Neural cell (in vitro differentiated cells): ENCODE results near the gene LDHAL6B. TPM values are rescaled to one million over a fixed set of nuclear protein-coding genes. Genes with fewer than 3 reads are reported as not detected.

Experiments
- H2AFZ ChIP-seq: fragments of 200-600, 300-800 bp; sonication (generic), shearing (Covaris generic); 2 replicates; pipeline ENCODE4 v1.6.0; 2014; ENCODE audit warnings: low read depth, mild to moderate bottlenecking, antibody characterized with exemption, low read length, moderate library complexity
- H3F3A ChIP-seq: fragments of 200-600 bp; shearing (Covaris generic); 2 replicates; pipeline ENCODE4 v1.6.1; 2016; ENCODE audit warnings: mild to moderate bottlenecking, moderate library complexity, mixed read lengths, antibody characterized with exemption, low read length; ENCODE audit not compliant: insufficient read depth, poor library complexity, severe bottlenecking
- H3K27ac ChIP-seq: fragments of 200-600, 300-800 bp; sonication (generic), shearing (Covaris generic); 2 replicates; pipeline ENCODE4 v1.5.1; 2014; ENCODE audit warnings: mild to moderate bottlenecking, low read length, moderate library complexity
- H3K27me3 ChIP-seq: fragments of 300-800, 200-600 bp; sonication (generic), shearing (Covaris generic); 2 replicates; pipeline ENCODE4 v1.6.0; 2014; ENCODE audit warnings: mild to moderate bottlenecking, low read depth, low read length, moderate library complexity; ENCODE audit not compliant: insufficient read depth
- H3K36me3 ChIP-seq: fragments of 300-800, 200-600 bp; sonication (generic), shearing (Covaris generic); 2 replicates; pipeline ENCODE4 v1.5.1; 2014; ENCODE audit warnings: mild to moderate bottlenecking, antibody characterized with exemption, low read length, moderate library complexity; ENCODE audit not compliant: insufficient read depth
- H3K4me2 ChIP-seq: fragments of 300-800, 200-600 bp; sonication (generic), shearing (Covaris generic); 2 replicates; pipeline ENCODE4 v1.6.0; 2014; ENCODE audit warnings: mild to moderate bottlenecking, low read length
- H3K4me3 ChIP-seq: fragments of 300-800, 200-600 bp; sonication (generic), shearing (Covaris generic); 2 replicates; pipeline ENCODE4 v1.5.1; 2014; ENCODE audit warnings: mild to moderate bottlenecking, low read length, moderate library complexity
- H3K79me2 ChIP-seq: fragments of 200-600 bp; shearing (Covaris generic); replicated peaks from 2 replicates; pipeline ENCODE4 v1.6.0; 2014; ENCODE audit warnings: mild to moderate bottlenecking, low read length, moderate library complexity; ENCODE audit not compliant: insufficient read depth
- H3K9ac ChIP-seq: fragments of 300-800, 200-600 bp; sonication (generic), shearing (Covaris generic); 2 replicates; pipeline ENCODE4 v1.6.1; 2016; ENCODE audit warnings: mild to moderate bottlenecking, low read length, mixed read lengths
- H3K9me2 ChIP-seq: fragments of 200-600 bp; shearing (Covaris generic); 2 replicates; pipeline ENCODE4 v1.6.1; 2016; ENCODE audit warnings: mild to moderate bottlenecking, low read length, mixed read lengths; ENCODE audit not compliant: insufficient read depth
- H3K9me3 ChIP-seq: fragments of 200-600, 300-800 bp; sonication (generic), shearing (Covaris generic); 2 replicates; pipeline ENCODE4 v1.6.1; 2016; ENCODE audit warnings: mild to moderate bottlenecking, mixed run types, low read length, moderate library complexity, mixed read lengths
- H4K20me1 ChIP-seq: fragments of 200-600 bp; shearing (Covaris generic); 2 replicates; pipeline ENCODE4 v1.6.1; 2016; ENCODE audit warnings: mild to moderate bottlenecking, mixed run types; ENCODE audit not compliant: insufficient read depth
- CTCF ChIP-seq: fragments of 450-650 bp; IDR thresholded peaks from 2 replicates; pipeline ENCODE4 v1.5.1; 2014; ENCODE audit warnings: antibody characterized with exemption, mild to moderate bottlenecking, moderate library complexity; ENCODE audit not compliant: poor library complexity, severe bottlenecking
- EP300 ChIP-seq: fragments of 450-650 bp; conservative IDR thresholded peaks from 2 replicates; pipeline ENCODE4 v1.6.1; 2014; ENCODE audit warnings: antibody characterized with exemption, mild to moderate bottlenecking, moderate library complexity; ENCODE audit not compliant: poor library complexity, severe bottlenecking
- EZH2 ChIP-seq: fragments of 200-600, 300-800 bp; shearing (Covaris generic), sonication (generic); IDR thresholded peaks from 2 replicates; pipeline ENCODE4 v1.6.1; 2014; ENCODE audit warnings: antibody characterized with exemption, low read length, borderline replicate concordance, mild to moderate bottlenecking; ENCODE audit not compliant: insufficient read depth, poor library complexity, severe bottlenecking
- MXI1 ChIP-seq: fragments of 450-650 bp; conservative IDR thresholded peaks from 2 replicates; pipeline ENCODE4 v1.6.1; 2014; ENCODE audit warnings: antibody characterized with exemption, mild to moderate bottlenecking; ENCODE audit not compliant: poor library complexity, severe bottlenecking
- POLR2AphosphoS5 ChIP-seq: IDR thresholded peaks from 2 replicates; pipeline ENCODE4 v1.6.1; 2012
- RAD21 ChIP-seq: fragments of 450-650 bp; conservative IDR thresholded peaks from 2 replicates; pipeline ENCODE4 v1.6.1; 2014; ENCODE audit warnings: antibody characterized with exemption, mild to moderate bottlenecking, moderate library complexity
- REST ChIP-seq: IDR thresholded peaks from 2 replicates; pipeline ENCODE4 v1.6.1; 2012; ENCODE audit warnings: borderline replicate concordance
- SMC3 ChIP-seq: fragments of 450-650 bp; conservative IDR thresholded peaks from 2 replicates; pipeline ENCODE4 v1.6.1; 2014; ENCODE audit warnings: antibody characterized with exemption, mild to moderate bottlenecking, moderate library complexity; ENCODE audit not compliant: poor library complexity
- TAF1 ChIP-seq: IDR thresholded peaks from 2 replicates; pipeline ENCODE4 v1.6.1; 2012; ENCODE audit warnings: low read depth
- polyA plus RNA-seq: library from polyadenylated mRNA; depleted of rRNA; stranded (reverse); fragments of >200 nt; gene quantifications from 2 replicates; pipeline ENCODE4 v1.2.3, GENCODE V29; 2014

LDHAL6B gene
- polyA plus RNA-seq, 1 donor from 2014 or later: not detected

GRCh38 chr15:59205839-59206622 is 612 bp upstream of the LDHAL6B start:
- H2AFZ ChIP-seq: no peak overlapping the region
- no peaks in the 10 kb centered on the region for H3K27me3 ChIP-seq
- no peak overlapping the region for H3K9ac ChIP-seq
- no peaks in the 10 kb centered on the region for H4K20me1 ChIP-seq
- H3K36me3 ChIP-seq: no peaks in the 10 kb centered on the region
- H3F3A ChIP-seq: no peaks in the 10 kb centered on the region
- no peak overlapping the region for H3K4me3 ChIP-seq
- H3K79me2 ChIP-seq: no peaks in the 10 kb centered on the region
- no peak overlapping the region for H3K4me2 ChIP-seq
- H3K27ac ChIP-seq: no peak overlapping the region
- no peaks in the 10 kb centered on the region for H3K9me3 ChIP-seq
- no peaks in the 10 kb centered on the region for H3K9me2 ChIP-seq
- TF ChIP-seq REST: no peak
- TF ChIP-seq EP300: no peak
- no peak for TF ChIP-seq TAF1
- TF ChIP-seq RAD21: no peak
- no peak for TF ChIP-seq MXI1
- TF ChIP-seq CTCF: no peak
- no peak for TF ChIP-seq SMC3
- TF ChIP-seq EZH2: no peak
- TF ChIP-seq POLR2AphosphoS5: no peak

- no peaks in the 10 kb centered on the region for H4K20me1 ChIP-seq
- no peaks in the 10 kb centered on the region for H3K9me2 ChIP-seq
- no peaks in the 10 kb centered on the region for H3K27me3 ChIP-seq
- no peak overlapping the region for H3K27ac ChIP-seq
- no peaks in the 10 kb centered on the region for H3K79me2 ChIP-seq
- H2AFZ ChIP-seq: no peak overlapping the region
- H3K4me2 ChIP-seq: no peak overlapping the region
- no peaks in the 10 kb centered on the region for H3F3A ChIP-seq
- H3K9ac ChIP-seq: no peak overlapping the region
- H3K4me3 ChIP-seq: no peak overlapping the region
- H3K9me3 ChIP-seq: no peaks in the 10 kb centered on the region
- no peaks in the 10 kb centered on the region for H3K36me3 ChIP-seq
- TF ChIP-seq RAD21 (no peak), REST (no peak), SMC3 (no peak), POLR2AphosphoS5 (no peak), MXI1 (no peak), EP300 (no peak), TAF1 (no peak), CTCF (no peak), EZH2 (no peak)
These were observed 2.1 kb downstream of the LDHAL6B start for GRCh38 chr15:59208613-59209249.
